B cell (primary cell): ENCODE results near the gene SEC14L1. TPM values are rescaled to one million over a fixed set of nuclear protein-coding genes. Genes with fewer than 3 reads are reported as not detected.

Experiments used
- ATAC-seq: fragments of 200-7000 bp; cut with Tn5 transposase; one replicate; pipeline ENCODE4 v1.10.0; 2021; ENCODE audit warnings: low read depth, mild to moderate bottlenecking, moderate number of reproducible peaks, moderate library complexity
- CTCF ChIA-PET: fragments of 350-600 bp; sonication (Branson Sonifier 250); formaldehyde crosslinking; loops from one replicate; lab custom pipeline; 2021; ENCODE audit warnings: antibody characterized with exemption, inconsistent platforms; lab: Charles Lee
- POLR2A ChIA-PET: fragments of 350-600 bp; sonication (Branson Sonifier 250); formaldehyde crosslinking; loops from one replicate; lab custom pipeline; 2021; ENCODE audit warnings: antibody characterized with exemption; lab: Charles Lee
- DNase-seq: peaks from one replicate; pipeline ENCODE4 v3.0.0; 2013
- H2AFZ ChIP-seq: 2 replicates; pipeline ENCODE4 v1.6.1; 2012; ENCODE audit warnings: mild to moderate bottlenecking, low read depth, low read length; ENCODE audit not compliant: insufficient read depth, poor library complexity, severe bottlenecking
- H3K27ac ChIP-seq, 2 donors: 1 replicate in 1 of 2; 2 replicates in 1 of 2; pipeline ENCODE4 v1.5.1; 2012 to 2013; ENCODE audit warnings: low read length in 2 of 2, mild to moderate bottlenecking in 2 of 2, moderate library complexity in 1 of 2
- H3K27me3 ChIP-seq, 4 experiments: fragments of 200-600 bp in 1 of 4; sonication (generic) in 1 of 4; replicated peaks in 1 of 4; 1 replicate in 2 of 4; 2 replicates in 2 of 4; pipeline versions ENCODE4 v1.6.1 to v1.7.0; 2013 to 2016; ENCODE audit warnings: low read length in 3 of 4, mild to moderate bottlenecking in 2 of 4, mixed read lengths in 1 of 4, moderate library complexity in 1 of 4; ENCODE audit not compliant: insufficient read depth in 4 of 4, control insufficient read depth in 3 of 4; ENCODE audit errors: control extremely low read depth in 1 of 4
- H3K36me3 ChIP-seq, 2 experiments: replicated peaks in 1 of 2; 1 replicate in 1 of 2; 2 replicates in 1 of 2; pipeline versions ENCODE4 v1.6.1 to v1.7.1; 2013; ENCODE audit warnings: low read length in 1 of 2; ENCODE audit not compliant: insufficient read depth in 2 of 2, control insufficient read depth in 1 of 2; ENCODE audit errors: control extremely low read depth in 1 of 2, extremely low read depth in 1 of 2
- H3K4me1 ChIP-seq, 2 donors: fragments of 200-600 bp in 1 of 2; sonication (generic) in 1 of 2; 1 replicate in 1 of 2; 2 replicates in 1 of 2; pipeline versions ENCODE4 v1.5.1 to v1.6.1; 2013 to 2017; ENCODE audit warnings: low read length in 2 of 2; ENCODE audit not compliant: control insufficient read depth in 2 of 2, insufficient read depth in 2 of 2
- H3K4me2 ChIP-seq: replicated peaks from 2 replicates; pipeline ENCODE3; 2012; ENCODE audit warnings: mild to moderate bottlenecking, low read depth, low read length; ENCODE audit not compliant: poor library complexity, severe bottlenecking
- H3K4me3 ChIP-seq, 5 experiments: fragments of 200-600 bp in 1 of 5; sonication (generic) in 1 of 5; 1 replicate in 3 of 5; 2 replicates in 2 of 5; pipeline versions ENCODE4 v1.5.1 to v1.7.0; 2011 to 2016; ENCODE audit warnings: low read length in 4 of 5, mild to moderate bottlenecking in 4 of 5, low read depth in 2 of 5, control low read depth in 1 of 5, moderate library complexity in 1 of 5; ENCODE audit not compliant: insufficient read depth in 1 of 5; ENCODE audit errors: control extremely low read depth in 1 of 5, extremely low read depth in 1 of 5
- H3K79me2 ChIP-seq: fragments of 200-600 bp; sonication (generic); one replicate; pipeline ENCODE4 v1.6.0; 2016; ENCODE audit warnings: low read length; ENCODE audit not compliant: control insufficient read depth, insufficient read depth
- H3K9ac ChIP-seq: fragments of 200-600 bp; sonication (generic); 2 replicates; pipeline ENCODE4 v1.6.1; 2017; ENCODE audit warnings: mild to moderate bottlenecking, low read length, moderate library complexity
- H3K9me3 ChIP-seq, 3 donors: one replicate each; pipeline versions ENCODE4 v1.6.1 to v1.7.1; 2013; ENCODE audit warnings: low read length in 2 of 3; ENCODE audit not compliant: control insufficient read depth in 2 of 3, insufficient read depth in 1 of 3; ENCODE audit errors: control extremely low read depth in 1 of 3
- H4K20me1 ChIP-seq: 2 replicates; pipeline ENCODE4 v1.6.0; 2012; ENCODE audit warnings: mild to moderate bottlenecking, low read length; ENCODE audit not compliant: insufficient read depth, control insufficient read depth, poor library complexity, severe bottlenecking
- H3K27ac Mint-ChIP-seq: one replicate; pipeline ENCODE4 v1.8.0; 2021; ENCODE audit warnings: mixed read lengths
- H3K27me3 Mint-ChIP-seq: one replicate; pipeline ENCODE4 v1.8.0; 2021; ENCODE audit warnings: mixed read lengths
- H3K4me1 Mint-ChIP-seq: one replicate; pipeline ENCODE4 v1.8.0; 2021; ENCODE audit warnings: mixed read lengths
- H3K4me3 Mint-ChIP-seq: one replicate; pipeline ENCODE4 v1.8.0; 2021; ENCODE audit warnings: mixed read lengths
- H3K9me3 Mint-ChIP-seq: one replicate; pipeline ENCODE4 v1.8.0; 2022; ENCODE audit warnings: mixed read lengths; ENCODE audit not compliant: insufficient read depth
- EZH2 ChIP-seq: IDR thresholded peaks from 2 replicates; pipeline ENCODE4 v1.6.1; 2012; ENCODE audit warnings: borderline replicate concordance, low read depth, mild to moderate bottlenecking, moderate library complexity, low read length; ENCODE audit not compliant: insufficient read depth, poor library complexity, severe bottlenecking
- WGBS: methylation state at CpG from one replicate; pipeline ENCODE4 v1.1.5; 2013; ENCODE audit warnings: missing lambda C conversion rate; ENCODE audit not compliant: insufficient coverage; 5-methylcytosine and 5-hydroxymethylcytosine counted together
- intact Hi-C: fragments of 100-400 bp; cut with micrococcal nuclease; formaldehyde crosslinking; loops from one replicate; pipeline ENCODE4 v1.10.0; 2022
- polyA plus RNA-seq: library from polyadenylated mRNA; depleted of rRNA; stranded (reverse); fragments of >200 nt; gene quantifications from 2 replicates; pipeline ENCODE4 v1.2.3, GENCODE V29; 2012
- total RNA-seq, 2 donors: library from RNA; stranded (reverse); fragments of 120-200 nt in 1 of 2; gene quantifications; 1 replicate in 1 of 2; 2 replicates in 1 of 2; pipeline versions ENCODE4 v1.2.3 to v1.2.4, GENCODE V29; 2013 to 2022
- TF ChIP-seq, protein P1 (sequence below): fragments of 200-600 bp; IDR thresholded peaks from one replicate; pipeline ENCODE4 v1.8.0; 2022; ENCODE audit warnings: antibody characterized with exemption, mild to moderate bottlenecking

SEC14L1 gene
- total and polyA plus RNA-seq, 2 donors (not counting 1 experiment from before 2014, with no cell fraction given) = 37.7 to 103 TPM

DNA sequence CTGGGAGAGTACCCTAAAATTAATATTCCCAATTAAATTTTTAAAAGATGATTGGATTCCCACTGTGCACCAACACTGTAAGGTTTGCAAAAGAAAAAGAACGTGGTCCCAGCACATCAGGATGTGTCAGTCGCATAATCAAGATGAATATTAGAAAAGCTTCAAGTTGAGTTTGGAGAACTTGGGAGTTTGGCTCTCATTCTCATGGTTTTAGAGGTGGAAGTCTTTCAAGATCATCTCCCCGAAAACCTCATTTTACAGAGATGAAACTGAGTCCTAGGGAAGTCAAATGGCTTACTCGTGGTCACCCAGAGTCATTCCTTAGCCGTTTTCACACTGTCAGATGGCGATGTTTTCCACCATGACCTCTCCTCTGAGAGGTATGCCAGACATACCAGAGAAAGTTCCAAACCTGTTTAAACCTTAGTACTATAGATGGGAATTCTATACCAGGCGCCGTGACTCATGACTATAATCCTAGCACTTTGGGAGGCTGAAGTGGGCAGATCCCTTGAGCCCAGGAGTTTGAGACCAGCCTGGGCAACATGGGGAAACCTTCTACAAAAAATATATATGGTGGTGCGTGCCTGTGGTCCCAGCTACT is 1.2 kb downstream of the SEC14L1 start:
- no peak for DNase-seq
- peak overlapping the region; percentile 49 to 91 (median 79) for H3K4me3 ChIP-seq
- ChIA-PET CTCF (interaction anchor here (1.1 to 4.8 kb wide), 4 partner anchors 21 to 55 kb away, joined by 3 to 39 read pairs (median 4); no protein-coding TSS in a partner anchor), POLR2A (interaction anchor here (0.5 to 3.8 kb wide), 7 partner anchors 14 to 1605 kb away, joined by 3 to 24 read pairs (median 6); no protein-coding TSS in a partner anchor)
- Mint-ChIP-seq H3K4me1 (peaks cover 68% of the 10 kb centered on the region), H3K27ac (peak overlapping the region; percentile 94), H3K27me3 (no peaks in the 10 kb centered on the region), H3K4me3 (peak overlapping the region; percentile 93), H3K9me3 (no peaks in the 10 kb centered on the region)
- peaks cover 0 to 17% (median 2%) of the 10 kb centered on the region in 3 donors for H3K9me3 ChIP-seq
- H3K27me3 ChIP-seq = no peaks in the 10 kb centered on the region
- H3K9ac ChIP-seq = peak overlapping the region; percentile 83
- peak overlapping the region in 1 of 2 donors; percentile 82 for H3K27ac ChIP-seq
- H3K36me3 ChIP-seq = peaks cover 0 to 24% of the 10 kb centered on the region in 2 experiments
- 68% methylated on average over 4 of the region's 9 CpGs for WGBS
- peaks cover 53 to 74% of the 10 kb centered on the region in 2 donors for H3K4me1 ChIP-seq
- TF ChIP-seq, protein P1, sequence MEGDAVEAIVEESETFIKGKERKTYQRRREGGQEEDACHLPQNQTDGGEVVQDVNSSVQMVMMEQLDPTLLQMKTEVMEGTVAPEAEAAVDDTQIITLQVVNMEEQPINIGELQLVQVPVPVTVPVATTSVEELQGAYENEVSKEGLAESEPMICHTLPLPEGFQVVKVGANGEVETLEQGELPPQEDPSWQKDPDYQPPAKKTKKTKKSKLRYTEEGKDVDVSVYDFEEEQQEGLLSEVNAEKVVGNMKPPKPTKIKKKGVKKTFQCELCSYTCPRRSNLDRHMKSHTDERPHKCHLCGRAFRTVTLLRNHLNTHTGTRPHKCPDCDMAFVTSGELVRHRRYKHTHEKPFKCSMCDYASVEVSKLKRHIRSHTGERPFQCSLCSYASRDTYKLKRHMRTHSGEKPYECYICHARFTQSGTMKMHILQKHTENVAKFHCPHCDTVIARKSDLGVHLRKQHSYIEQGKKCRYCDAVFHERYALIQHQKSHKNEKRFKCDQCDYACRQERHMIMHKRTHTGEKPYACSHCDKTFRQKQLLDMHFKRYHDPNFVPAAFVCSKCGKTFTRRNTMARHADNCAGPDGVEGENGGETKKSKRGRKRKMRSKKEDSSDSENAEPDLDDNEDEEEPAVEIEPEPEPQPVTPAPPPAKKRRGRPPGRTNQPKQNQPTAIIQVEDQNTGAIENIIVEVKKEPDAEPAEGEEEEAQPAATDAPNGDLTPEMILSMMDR = no peak
- H2AFZ ChIP-seq = no peak overlapping the region
- peak overlapping the region; percentile 95 for H3K4me2 ChIP-seq
- ATAC-seq = no peak
- peaks cover 12% of the 10 kb centered on the region for H4K20me1 ChIP-seq
- intact Hi-C loops = loop anchor here (2.0 to 10.0 kb wide), 5 partner anchors 45 to 790 kb away; partner anchors contain the start of genes MFSD11, PRPSAP1 and SRSF2
- peaks cover 28% of the 10 kb centered on the region for H3K79me2 ChIP-seq

DNA sequence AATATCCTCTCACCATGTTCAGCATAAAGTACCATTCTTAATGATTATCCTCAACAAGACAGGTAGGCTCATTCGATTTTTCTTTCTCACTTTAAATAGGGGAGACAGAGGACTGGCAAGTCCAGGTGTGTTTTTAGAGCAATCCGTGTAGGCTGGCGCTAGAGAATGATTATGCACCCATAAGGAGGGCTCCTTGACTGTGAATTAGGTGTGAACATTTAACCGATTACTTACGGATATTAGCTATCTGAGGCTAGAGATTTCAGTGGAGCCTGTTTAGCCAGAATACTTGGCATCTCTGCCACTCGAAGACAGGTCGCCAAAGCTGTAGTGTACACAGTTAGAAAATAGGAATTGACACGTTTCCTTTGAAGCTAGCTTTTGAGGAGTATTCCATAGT is 1.9 kb downstream of the SEC14L1 start:
- intact Hi-C loops = loop anchor here (5.0 to 10.0 kb wide), 4 partner anchors 45 to 790 kb away; partner anchors contain the start of genes MFSD11, PRPSAP1 and SRSF2
- no peak for ATAC-seq
- H3K27me3 ChIP-seq = no peaks in the 10 kb centered on the region
- ChIA-PET POLR2A (interaction anchor here (0.5 to 3.8 kb wide), 3 partner anchors 54 to 1605 kb away, joined by 4 to 24 read pairs (median 6); no protein-coding TSS in a partner anchor), CTCF (interaction anchor here (1.1 to 4.8 kb wide), 3 partner anchors 20 to 56 kb away, joined by 3 to 39 read pairs (median 5); no protein-coding TSS in a partner anchor)
- no peak overlapping the region for H3K4me3 ChIP-seq
- H3K27ac Mint-ChIP-seq = peak overlapping the region; percentile 74
- no peak overlapping the region for H3K9ac ChIP-seq
- H3K27ac ChIP-seq = no peak overlapping the region
- H3K4me1 ChIP-seq = peaks cover 53 to 77% of the 10 kb centered on the region in 2 donors
- H3K9me3 Mint-ChIP-seq = no peaks in the 10 kb centered on the region
- H2AFZ ChIP-seq = no peak overlapping the region
- H3K79me2 ChIP-seq = peaks cover 35% of the 10 kb centered on the region
- H3K36me3 ChIP-seq = peaks cover 0 to 31% of the 10 kb centered on the region in 2 experiments
- H3K27me3 Mint-ChIP-seq = no peaks in the 10 kb centered on the region
- no peak for DNase-seq
- H4K20me1 ChIP-seq = peaks cover 12% of the 10 kb centered on the region
- peaks cover 73% of the 10 kb centered on the region for H3K4me1 Mint-ChIP-seq
- WGBS = 96% methylated on average over 4 of the region's 8 CpGs
- H3K9me3 ChIP-seq = peaks cover 0 to 12% (median 2%) of the 10 kb centered on the region in 3 donors
- peak overlapping the region; percentile 95 for H3K4me2 ChIP-seq
- H3K4me3 Mint-ChIP-seq = peak overlapping the region; percentile 93
- no peak for TF ChIP-seq EZH2
- TF ChIP-seq, protein P1 = no peak
